Measurements from ENCODE around the gene PIEZO2.

Gene PIEZO2

DNA sequence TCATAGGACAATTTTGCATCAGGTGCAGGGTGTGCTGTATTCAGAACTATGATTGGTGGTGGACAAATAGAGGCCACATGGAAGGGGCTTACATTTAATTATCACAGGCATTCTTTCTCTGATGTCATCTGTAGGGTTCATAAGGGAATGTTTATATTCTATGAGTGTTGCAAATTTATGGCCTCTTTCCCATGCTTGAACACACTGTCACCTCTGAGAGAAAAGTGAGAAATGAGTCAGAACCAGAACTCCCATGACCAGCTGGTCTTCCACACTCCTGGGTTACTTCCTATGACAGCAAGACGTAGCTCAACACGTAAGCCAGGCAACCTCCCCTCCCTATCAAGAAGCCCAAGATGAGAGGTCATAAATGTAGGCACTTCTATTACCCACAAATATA is 310.8 kb downstream of the PIEZO2 start:
- DNase-seq, result no peak

- no peak for DNase-seq
Measured at GRCh38 chr18:10834128-10834815, 315.1 kb downstream of the PIEZO2 start.

DNA sequence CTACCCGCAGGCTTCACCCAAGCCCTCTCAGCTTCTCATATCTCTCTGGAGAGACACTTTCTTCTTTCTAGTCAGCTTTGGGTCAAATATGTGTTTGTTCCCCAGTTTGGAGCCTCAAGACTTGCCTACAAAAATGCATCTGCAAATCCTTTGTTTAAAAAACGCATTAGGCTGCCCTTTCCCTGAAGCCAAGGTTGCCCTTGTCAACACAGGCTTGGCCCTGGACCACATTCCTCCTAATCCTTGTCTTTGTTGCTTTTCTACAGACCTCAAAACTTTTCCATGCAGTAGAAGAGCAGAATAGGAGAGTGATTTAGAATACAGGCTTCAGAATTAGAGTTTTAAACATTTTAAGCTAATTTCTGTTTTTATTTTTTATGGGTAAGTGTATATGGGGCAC is 315.7 kb downstream of the PIEZO2 start:
- DNase-seq, result no peak

- no peak for DNase-seq
Measured at GRCh38 chr18:10826400-10826799, 323.0 kb downstream of the PIEZO2 start.

DNA sequence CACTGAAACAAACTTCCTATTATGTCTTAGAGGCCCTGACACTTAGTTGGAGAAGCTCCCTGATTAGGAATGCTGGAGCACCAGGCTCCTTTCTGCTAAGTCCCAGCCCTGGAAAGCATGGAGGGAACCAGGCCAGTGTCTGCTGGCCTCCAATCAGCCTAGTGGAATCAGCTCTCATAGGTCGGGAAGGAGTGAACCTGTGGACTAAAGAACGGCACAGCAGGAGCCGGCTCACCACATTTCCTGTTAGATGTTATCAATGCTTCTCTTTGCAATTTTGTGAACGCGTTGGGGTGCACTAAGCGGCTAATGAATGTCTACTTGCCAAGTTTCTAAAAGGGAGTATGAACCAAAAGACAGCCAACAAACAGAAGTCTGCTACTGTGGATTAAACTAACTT is 326.9 kb downstream of the PIEZO2 start:
- DNase-seq, result no peak

DNA sequence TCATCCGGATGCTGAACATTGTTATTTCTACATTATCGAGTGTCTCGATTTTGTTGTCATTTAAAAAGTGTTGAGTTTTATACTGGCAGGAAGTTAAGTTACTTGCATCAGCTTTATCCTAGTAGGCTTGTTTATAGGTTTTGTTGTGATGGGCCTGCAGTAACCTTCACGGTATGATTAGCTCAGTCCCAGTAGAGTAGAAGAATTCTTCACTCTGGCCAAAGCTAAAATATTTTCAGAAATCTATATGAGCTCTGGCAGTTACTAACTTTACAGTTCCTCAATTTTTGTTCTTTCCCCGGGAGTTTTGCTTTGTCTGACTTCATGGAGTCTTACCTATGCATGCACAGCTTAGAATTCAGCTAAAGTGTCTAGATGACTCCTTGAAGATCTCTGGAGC is 328.7 kb downstream of the PIEZO2 start:
- DNase-seq, result no peak

DNA sequence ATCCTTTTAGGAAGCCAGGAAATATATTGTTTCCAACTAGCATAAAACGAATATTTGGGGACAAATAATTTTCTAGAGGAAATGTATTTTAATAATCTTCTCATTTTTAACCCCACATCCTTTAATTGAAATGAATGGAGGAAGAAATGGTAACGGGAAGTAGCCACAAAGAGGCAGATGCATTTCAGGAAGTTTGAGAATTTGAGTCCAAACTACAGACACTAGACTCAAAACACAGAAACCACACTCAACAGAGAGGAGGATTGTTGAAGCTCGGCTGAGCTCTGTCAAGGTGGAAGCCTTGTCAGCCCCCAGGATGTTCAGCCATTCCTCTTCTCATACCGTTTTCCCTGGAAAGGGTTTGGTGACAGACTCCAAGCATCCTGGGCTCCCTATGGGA is 335.0 kb downstream of the PIEZO2 start:
- DNase-seq, result no peak

GRCh38 chr18:10805587-10806118 is 343.7 kb downstream of the PIEZO2 start:
- no peak for DNase-seq

DNA sequence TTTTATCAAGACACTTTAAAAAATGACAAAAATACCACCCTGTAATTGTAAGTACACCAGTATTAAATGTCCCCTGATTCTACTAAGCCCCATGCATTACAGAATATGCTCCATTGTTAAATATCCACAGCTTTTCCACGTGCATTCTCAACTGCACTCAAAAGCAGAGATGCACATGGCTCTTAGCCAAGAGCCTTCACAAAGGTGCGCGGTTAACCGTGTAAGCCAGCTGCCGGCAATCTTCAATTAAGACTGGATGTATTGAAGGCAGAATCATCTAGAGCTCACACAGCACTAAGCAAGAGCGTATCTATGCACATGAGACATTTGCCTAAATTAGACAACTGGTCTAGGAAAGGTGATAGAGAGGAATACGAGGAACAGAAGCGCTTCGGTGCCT is 345.2 kb downstream of the PIEZO2 start:
- no peak for DNase-seq

GRCh38 chr18:10798727-10799550 is 350.4 kb downstream of the PIEZO2 start:
- no peak for DNase-seq

DNA sequence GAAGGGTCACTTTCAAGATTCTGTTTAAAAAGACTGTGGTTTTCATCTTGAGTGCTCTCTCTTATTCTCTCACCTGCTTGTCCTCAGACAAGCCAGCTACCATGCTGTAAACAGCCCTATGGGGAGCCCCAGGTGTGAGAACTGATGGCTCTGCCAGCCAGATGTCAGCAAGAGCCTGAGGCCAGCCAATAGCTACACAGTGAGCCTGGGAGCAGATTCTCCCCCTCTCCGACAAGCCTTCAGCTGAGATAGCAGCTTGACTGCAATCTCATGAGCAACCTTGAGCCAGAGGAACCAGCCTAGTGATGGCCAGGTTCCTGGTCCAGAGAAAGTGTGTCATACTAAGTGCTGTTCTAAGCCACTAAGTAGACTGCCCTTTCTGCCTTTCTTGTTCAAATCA is 351.5 kb downstream of the PIEZO2 start:
- DNase-seq, result no peak

GRCh38 chr18:10794771-10795170 is 354.6 kb downstream of the PIEZO2 start:
- no peak for DNase-seq

- no peak for DNase-seq
Measured at GRCh38 chr18:10793730-10794370, 355.5 kb downstream of the PIEZO2 start.

- no peak for DNase-seq
Measured at GRCh38 chr18:10792181-10792580, 357.2 kb downstream of the PIEZO2 start.

DNA sequence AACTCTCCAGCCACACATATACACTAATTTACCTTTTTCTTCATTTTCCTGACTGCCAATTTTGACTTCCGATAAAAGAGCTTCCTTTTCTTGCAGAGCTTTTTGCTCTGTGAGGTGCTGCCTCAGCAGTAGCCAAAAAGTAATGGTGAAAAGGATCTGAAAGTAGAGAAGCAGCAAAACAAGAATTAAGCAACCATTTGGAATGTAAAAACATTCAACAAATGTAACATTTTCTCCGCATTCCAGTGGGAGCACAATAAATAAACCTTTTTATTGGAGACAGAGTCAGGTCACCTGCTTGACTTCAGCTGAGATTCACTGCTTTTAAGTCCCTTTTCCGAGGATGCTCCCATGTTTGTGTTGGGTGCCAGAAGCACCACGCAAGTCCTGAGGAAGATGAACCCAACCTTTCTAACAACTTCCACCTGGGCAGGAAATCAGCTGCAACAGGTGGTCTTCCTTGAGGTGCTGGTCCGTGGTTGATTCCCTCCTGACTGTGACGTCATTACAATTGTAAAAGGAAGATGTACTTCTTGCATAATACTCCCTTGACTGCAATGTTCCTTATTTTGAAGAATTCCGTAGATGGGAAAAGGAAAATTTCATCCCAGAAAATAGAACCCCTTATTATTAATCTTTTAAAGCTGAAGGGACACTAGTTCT is 358.1 kb downstream of the PIEZO2 start:
- DNase-seq, result no peak

- DNase-seq, result no peak
Measured at GRCh38 chr18:10789180-10789579, 360.2 kb downstream of the PIEZO2 start.

GRCh38 chr18:10787293-10787901 is 362.0 kb downstream of the PIEZO2 start:
- peak; percentile 95 for DNase-seq

DNA sequence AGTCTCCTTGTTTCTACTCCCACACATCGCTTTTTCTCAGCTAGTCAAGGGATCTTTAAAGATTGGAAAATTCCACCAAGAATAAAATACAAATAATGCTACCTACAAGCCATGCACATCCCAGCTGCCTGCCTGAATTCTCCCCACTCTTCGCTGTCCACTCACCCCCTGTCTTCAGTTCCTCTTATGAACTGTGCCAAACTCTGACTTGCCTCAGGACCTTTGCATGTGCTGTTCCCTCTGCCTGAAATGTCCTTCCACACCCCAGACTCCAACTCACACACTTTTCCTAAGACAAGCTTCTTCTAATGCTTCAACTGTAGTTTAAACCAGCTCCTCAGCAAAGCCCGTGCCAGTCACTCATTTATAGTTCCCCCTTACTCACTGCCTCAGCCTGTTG is 363.6 kb downstream of the PIEZO2 start:
- no peak for DNase-seq

DNA sequence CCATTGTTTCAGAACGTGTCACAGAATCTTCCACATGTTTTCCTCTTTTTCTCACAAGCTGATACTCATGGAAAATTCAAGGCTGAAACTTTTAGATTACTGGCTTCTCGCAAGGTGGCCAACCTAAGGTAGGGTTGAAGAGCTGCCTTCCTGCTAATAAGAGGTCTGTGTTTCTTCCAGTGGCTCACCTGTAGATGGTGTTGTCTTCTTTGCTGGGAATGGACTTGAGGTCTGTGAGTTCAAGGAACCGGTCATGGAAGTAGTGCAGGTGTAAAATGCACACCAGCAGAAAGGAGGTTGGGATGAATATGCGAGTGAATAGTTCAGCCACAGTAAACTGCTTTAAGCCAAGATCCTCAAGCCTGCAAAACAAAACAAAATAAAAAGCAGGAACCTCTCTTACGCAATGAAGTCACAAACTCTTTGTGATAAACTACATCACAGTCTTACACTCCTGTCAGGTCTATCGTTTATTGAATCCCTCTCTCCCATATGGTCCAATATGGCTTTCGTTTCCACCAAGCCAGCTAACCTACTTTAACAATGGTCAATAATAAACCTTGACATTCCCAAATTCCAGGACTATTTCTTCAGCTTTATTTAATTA is 364.7 kb downstream of the PIEZO2 start:
- no peak for DNase-seq

- DNase-seq, result no peak
Measured at GRCh38 chr18:10783941-10784340, 365.4 kb downstream of the PIEZO2 start.

DNA sequence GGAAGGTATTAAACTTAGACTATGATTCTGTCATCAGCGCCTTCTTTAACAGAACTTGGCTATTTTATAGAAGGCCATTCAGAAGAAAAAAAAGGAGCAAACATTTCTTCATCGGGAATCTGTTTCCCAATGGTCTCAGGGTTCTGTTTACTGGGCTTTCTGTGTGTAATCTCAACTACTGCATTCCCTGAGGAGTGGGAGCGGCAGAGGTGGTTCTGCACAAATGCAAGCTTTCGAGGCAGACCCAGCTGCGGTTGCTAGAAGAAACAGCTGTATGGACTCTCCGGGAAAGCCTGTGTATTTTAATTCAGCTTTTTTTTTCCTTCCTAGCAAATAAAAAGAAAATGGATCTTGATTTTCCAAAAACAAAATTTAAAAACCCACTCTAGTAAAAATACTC is 372.9 kb downstream of the PIEZO2 start:
- no peak for DNase-seq

DNA sequence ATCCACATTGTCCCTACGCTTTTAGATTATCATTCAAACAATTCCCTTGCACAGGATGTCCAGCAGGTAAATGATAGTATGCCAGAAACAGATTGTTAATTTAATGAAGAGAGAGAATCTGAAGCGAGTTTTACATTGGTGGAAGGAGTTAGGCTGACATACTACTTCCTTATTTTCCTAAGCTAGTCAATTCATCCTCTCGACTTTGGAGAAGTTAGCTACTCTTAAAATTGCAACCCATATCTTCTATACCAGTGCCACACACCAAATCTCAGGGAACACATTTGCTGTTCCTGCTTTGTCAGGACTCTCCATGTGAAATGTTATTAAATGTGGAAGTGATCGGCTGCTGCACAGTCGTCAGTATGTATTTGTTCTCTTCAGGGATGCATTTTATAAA is 374.3 kb downstream of the PIEZO2 start:
- DNase-seq, result no peak
